Keratinocyte (primary cell): ENCODE data around the gene MTFP1. TPM values are rescaled to one million over a fixed set of nuclear protein-coding genes. Genes with fewer than 3 reads are reported as not detected.

Experiments
- DNase-seq: peaks from one replicate; pipeline ENCODE4 v3.0.0-alpha.2; 2011; ENCODE audit warnings: low read depth, missing footprints, low spot score
- FAIRE-seq: peaks from 2 replicates; lab custom pipeline; 2011; peaks lifted over from hg19 to GRCh38; lab: Jason Lieb, UNC
- H2AFZ ChIP-seq: 2 replicates; pipeline ENCODE4 v1.6.0; 2012; ENCODE audit warnings: low read length, control low read depth, inconsistent platforms; ENCODE audit not compliant: control insufficient read depth
- H3K27ac ChIP-seq: 2 replicates; pipeline ENCODE4 v1.5.1; 2011; ENCODE audit warnings: low read length; ENCODE audit not compliant: control insufficient read depth, insufficient read depth
- H3K27me3 ChIP-seq: 3 replicates; pipeline ENCODE4 v1.6.0; 2011; ENCODE audit warnings: low read length; ENCODE audit not compliant: control insufficient read depth, insufficient read depth; ENCODE audit errors: extremely low read depth
- H3K36me3 ChIP-seq, 2 experiments: 2 replicates in 1 of 2; 3 replicates in 1 of 2; pipeline ENCODE4 v1.5.1; 2011; ENCODE audit warnings: low read length in 2 of 2, mild to moderate bottlenecking in 1 of 2; ENCODE audit not compliant: control insufficient read depth in 2 of 2, insufficient read depth in 2 of 2; ENCODE audit errors: extremely low read depth in 1 of 2
- H3K4me1 ChIP-seq: 3 replicates; pipeline ENCODE4 v1.5.1; 2011; ENCODE audit warnings: low read length; ENCODE audit not compliant: control insufficient read depth, insufficient read depth; ENCODE audit errors: extremely low read depth
- H3K4me2 ChIP-seq: 3 replicates; pipeline ENCODE4 v1.6.0; 2011; ENCODE audit warnings: low read depth, low read length; ENCODE audit not compliant: control insufficient read depth, insufficient read depth; ENCODE audit errors: extremely low read depth
- H3K4me3 ChIP-seq, 3 experiments: fragments of 200-600 bp in 1 of 3; sonication (generic) in 1 of 3; 2 replicates in 2 of 3; 3 replicates in 1 of 3; pipeline ENCODE4 v1.5.1; 2011 to 2016; ENCODE audit warnings: low read length in 3 of 3, mild to moderate bottlenecking in 3 of 3, control low read depth in 2 of 3, inconsistent platforms in 1 of 3, low read depth in 1 of 3, mixed read lengths in 1 of 3, mixed run types in 1 of 3, moderate library complexity in 1 of 3; ENCODE audit not compliant: control insufficient read depth in 2 of 3, insufficient read depth in 2 of 3; ENCODE audit errors: extremely low read depth in 1 of 3
- H3K79me2 ChIP-seq: 2 replicates; pipeline ENCODE4 v1.6.0; 2012; ENCODE audit warnings: low read length; ENCODE audit not compliant: control insufficient read depth, insufficient read depth
- H3K9ac ChIP-seq: 3 replicates; pipeline ENCODE4 v1.6.0; 2011; ENCODE audit warnings: low read length; ENCODE audit not compliant: control insufficient read depth, insufficient read depth; ENCODE audit errors: extremely low read depth
- H3K9me1 ChIP-seq: 3 replicates; pipeline ENCODE4 v1.6.0; 2011; ENCODE audit warnings: low read length; ENCODE audit not compliant: control insufficient read depth, insufficient read depth; ENCODE audit errors: extremely low read depth
- H3K9me3 ChIP-seq: 2 replicates; pipeline ENCODE4 v1.5.1; 2012; ENCODE audit warnings: low read depth, low read length; ENCODE audit not compliant: control insufficient read depth
- H4K20me1 ChIP-seq: 3 replicates; pipeline ENCODE4 v1.6.0; 2011; ENCODE audit warnings: low read length; ENCODE audit not compliant: control insufficient read depth, insufficient read depth; ENCODE audit errors: extremely low read depth
- CTCF ChIP-seq, 3 experiments: IDR thresholded peaks in 1 of 3; conservative IDR thresholded peaks in 1 of 3; optimal IDR thresholded peaks in 1 of 3; 2 replicates in 2 of 3; 3 replicates in 1 of 3; pipeline versions ENCODE3 to v1.5.1; 2011; ENCODE audit warnings: low read length in 3 of 3, mild to moderate bottlenecking in 3 of 3, moderate library complexity in 2 of 3, control low read depth in 1 of 3, inconsistent platforms in 1 of 3; ENCODE audit not compliant: insufficient read depth in 2 of 3; ENCODE audit errors: extremely low read depth in 1 of 3
- EZH2 ChIP-seq: IDR thresholded peaks from one replicate; pipeline ENCODE4 v1.6.1; 2012; ENCODE audit warnings: inconsistent platforms, mild to moderate bottlenecking, low read length, moderate library complexity
- dilution Hi-C: fragments of 300-500 bp; cut with MboI; formaldehyde crosslinking; loops from one replicate; pipeline ENCODE4 v1.7.0; 2020; ENCODE audit warnings: low sequenced_read_pairs; ENCODE audit not compliant: extremely low pct_ligation_motif_present
- polyA plus RNA-seq, 5 experiments: library from polyadenylated mRNA; depleted of rRNA in 3 of 5; stranded (reverse) in 3 of 5; stranded (forward) in 1 of 5; unstranded in 1 of 5; fragments of >200 nt; gene quantifications; 1 replicate in 1 of 5; 2 replicates in 3 of 5; 3 replicates in 1 of 5; pipeline versions ENCODE4 v1.2.1 to v1.2.3, GENCODE V29; 2011 to 2012; ENCODE audit warnings: missing spikeins in 2 of 5, low read depth in 1 of 5, low replicate concordance in 1 of 5

The MTFP1 gene
- polyA plus RNA-seq, 1 donor (not counting 4 experiments of a cell fraction or from before 2014, with no cell fraction given), result 8.4 TPM

GRCh38 chr22:30416403-30416802 is 9.2 kb upstream of the MTFP1 start:
- TF ChIP-seq EZH2, result no peak
- TF ChIP-seq CTCF (optimal IDR thresholded peaks at IDR 0.05 in 1 of 3, IDR thresholded peaks at IDR 0.05 in 1 of 3, conservative IDR thresholded peaks at IDR 0.05 in 1 of 3; ENCODE audit: extremely low read depth in 1 of 3, insufficient read depth in 2 of 3, low read length in 3 of 3), result no peak
- no peaks in the 10 kb centered on the region for H3K9me1 ChIP-seq
- FAIRE-seq (peak; percentile 69), DNase-seq (no peak)
- H3K4me3 ChIP-seq, result no peak overlapping the region
- peaks cover 37 to 63% of the 10 kb centered on the region in 2 experiments for H3K36me3 ChIP-seq
- no peak overlapping the region for H3K4me2 ChIP-seq
- H3K27me3 ChIP-seq, result no peaks in the 10 kb centered on the region
- no peak overlapping the region for H3K9ac ChIP-seq
- no peaks in the 10 kb centered on the region for H3K9me3 ChIP-seq
- peaks cover 3% of the 10 kb centered on the region for H3K79me2 ChIP-seq
- no peaks in the 10 kb centered on the region for H4K20me1 ChIP-seq
- no peak overlapping the region for H2AFZ ChIP-seq
- H3K4me1 ChIP-seq, result peaks cover 47% of the 10 kb centered on the region
- dilution Hi-C loops, result no loop called here
- H3K27ac ChIP-seq, result peak overlapping the region; percentile 7

GRCh38 chr22:30416837-30417236 is 8.7 kb upstream of the MTFP1 start:
- Histone ChIP-seq H3K9me3 (no peaks in the 10 kb centered on the region), H3K79me2 (peaks cover 3% of the 10 kb centered on the region), H3K4me3 (no peak overlapping the region), H3K27ac (peak overlapping the region; percentile 6), H3K4me1 (peaks cover 48% of the 10 kb centered on the region), H3K27me3 (no peaks in the 10 kb centered on the region), H3K36me3 (peaks cover 37 to 63% of the 10 kb centered on the region in 2 experiments), H2AFZ (no peak overlapping the region), H3K4me2 (no peak overlapping the region), H3K9me1 (no peaks in the 10 kb centered on the region), H4K20me1 (no peaks in the 10 kb centered on the region), H3K9ac (no peak overlapping the region)
- TF ChIP-seq CTCF (optimal IDR thresholded peaks at IDR 0.05 in 1 of 3, IDR thresholded peaks at IDR 0.05 in 1 of 3, conservative IDR thresholded peaks at IDR 0.05 in 1 of 3; ENCODE audit: extremely low read depth in 1 of 3, insufficient read depth in 2 of 3, low read length in 3 of 3), result no peak
- TF ChIP-seq EZH2, result no peak
- DNase-seq (no peak), FAIRE-seq (no peak)
- dilution Hi-C loops, result no loop called here
